Osteoblast (primary cell): ENCODE measurements around the gene CCDC3. TPM values are rescaled to one million over a fixed set of nuclear protein-coding genes. Genes with fewer than 3 reads are reported as not detected.
A peak's percentile ranks its signal among the peaks of the same experiment; 100 is the strongest.

ENCODE experiments used
- DNase-seq: peaks from one replicate; pipeline ENCODE4 v3.0.0; 2011; ENCODE audit warnings: low spot score, mixed read lengths; ENCODE audit not compliant: insufficient read length; ENCODE audit errors: missing footprints
- H2AFZ ChIP-seq: 2 replicates; pipeline ENCODE4 v1.6.0; 2011; ENCODE audit warnings: mild to moderate bottlenecking, low read length
- H3K27ac ChIP-seq: 2 replicates; pipeline ENCODE4 v1.5.1; 2011; ENCODE audit warnings: mild to moderate bottlenecking, low read depth, low read length, moderate library complexity
- H3K27me3 ChIP-seq: 2 replicates; pipeline ENCODE4 v1.6.0; 2012; ENCODE audit warnings: mild to moderate bottlenecking, control low read depth, inconsistent platforms, low read length, moderate library complexity; ENCODE audit not compliant: insufficient read depth
- H3K36me3 ChIP-seq: 2 replicates; pipeline ENCODE4 v1.5.1; 2011; ENCODE audit warnings: mild to moderate bottlenecking, low read length, control low read depth, moderate library complexity; ENCODE audit not compliant: insufficient read depth
- H3K4me1 ChIP-seq: 2 replicates; pipeline ENCODE4 v1.5.1; 2011; ENCODE audit warnings: mild to moderate bottlenecking, low read length, control low read depth, moderate library complexity; ENCODE audit not compliant: insufficient read depth
- H3K4me2 ChIP-seq: 2 replicates; pipeline ENCODE4 v1.6.0; 2011; ENCODE audit warnings: mild to moderate bottlenecking, low read length; ENCODE audit not compliant: insufficient read depth
- H3K4me3 ChIP-seq: fragments of 200-600 bp; sonication (generic); 3 replicates; pipeline ENCODE4 v1.5.1; 2012; ENCODE audit warnings: mild to moderate bottlenecking, low read length, inconsistent platforms; ENCODE audit not compliant: insufficient read depth
- H3K79me2 ChIP-seq: 2 replicates; pipeline ENCODE4 v1.6.0; 2012; ENCODE audit warnings: mild to moderate bottlenecking, low read length, control low read depth, inconsistent platforms; ENCODE audit not compliant: insufficient read depth
- H3K9me3 ChIP-seq: 2 replicates; pipeline ENCODE4 v1.5.1; 2011; ENCODE audit warnings: low read depth, low read length, control low read depth
- H4K20me1 ChIP-seq: 2 replicates; pipeline ENCODE4 v1.6.0; 2012; ENCODE audit warnings: mild to moderate bottlenecking, low read length, control low read depth; ENCODE audit not compliant: insufficient read depth
- CTCF ChIP-seq: IDR thresholded peaks from 2 replicates; pipeline ENCODE4 v1.5.1; 2011; ENCODE audit warnings: mild to moderate bottlenecking, low read depth, low read length, moderate library complexity; ENCODE audit errors: extremely low read depth
- total RNA-seq: library from RNA; depleted of rRNA; stranded (reverse); fragments of >200 nt; gene quantifications from 2 replicates; pipeline ENCODE4 v1.2.3, GENCODE V29; 2012

Gene CCDC3
- total RNA-seq, 1 donor: 0.72 TPM

GRCh38 chr10:12973149-12973718 is 28.3 kb downstream of the CCDC3 start:
- Histone ChIP-seq H3K27me3 (no peaks in the 10 kb centered on the region), H3K36me3 (no peaks in the 10 kb centered on the region), H2AFZ (no peak overlapping the region), H3K4me2 (no peak overlapping the region), H3K79me2 (no peaks in the 10 kb centered on the region), H3K27ac (no peak overlapping the region), H3K4me1 (peaks cover 2% of the 10 kb centered on the region), H3K9me3 (no peaks in the 10 kb centered on the region), H3K4me3 (no peak overlapping the region), H4K20me1 (no peaks in the 10 kb centered on the region)
- no peak for DNase-seq
- no peak for TF ChIP-seq CTCF

DNA sequence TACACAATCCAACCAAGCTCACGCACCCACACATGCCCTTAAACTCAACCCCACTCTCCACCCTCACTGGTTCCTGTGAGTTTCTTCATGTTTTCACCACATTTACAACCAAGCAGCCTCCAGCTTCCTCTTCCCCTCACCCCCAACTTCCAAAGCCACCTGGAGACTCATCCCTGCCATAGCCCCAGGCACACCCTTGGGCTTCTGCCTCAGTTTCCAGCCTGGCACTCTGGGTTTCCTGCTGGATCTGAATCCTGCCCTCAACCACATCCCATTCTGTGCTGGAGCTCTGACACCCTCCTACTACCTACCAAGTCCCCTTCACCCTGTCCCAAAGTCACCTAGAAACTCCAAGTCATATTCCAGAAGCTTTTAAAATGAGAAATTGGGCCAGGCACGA is 29.4 kb downstream of the CCDC3 start:
- Histone ChIP-seq H3K4me3 (no peak overlapping the region), H2AFZ (no peak overlapping the region), H3K9me3 (no peaks in the 10 kb centered on the region), H4K20me1 (no peaks in the 10 kb centered on the region), H3K36me3 (no peaks in the 10 kb centered on the region), H3K4me1 (peaks cover 2% of the 10 kb centered on the region), H3K27ac (no peak overlapping the region), H3K27me3 (no peaks in the 10 kb centered on the region), H3K4me2 (no peak overlapping the region), H3K79me2 (no peaks in the 10 kb centered on the region)
- no peak for TF ChIP-seq CTCF
- no peak for DNase-seq

DNA sequence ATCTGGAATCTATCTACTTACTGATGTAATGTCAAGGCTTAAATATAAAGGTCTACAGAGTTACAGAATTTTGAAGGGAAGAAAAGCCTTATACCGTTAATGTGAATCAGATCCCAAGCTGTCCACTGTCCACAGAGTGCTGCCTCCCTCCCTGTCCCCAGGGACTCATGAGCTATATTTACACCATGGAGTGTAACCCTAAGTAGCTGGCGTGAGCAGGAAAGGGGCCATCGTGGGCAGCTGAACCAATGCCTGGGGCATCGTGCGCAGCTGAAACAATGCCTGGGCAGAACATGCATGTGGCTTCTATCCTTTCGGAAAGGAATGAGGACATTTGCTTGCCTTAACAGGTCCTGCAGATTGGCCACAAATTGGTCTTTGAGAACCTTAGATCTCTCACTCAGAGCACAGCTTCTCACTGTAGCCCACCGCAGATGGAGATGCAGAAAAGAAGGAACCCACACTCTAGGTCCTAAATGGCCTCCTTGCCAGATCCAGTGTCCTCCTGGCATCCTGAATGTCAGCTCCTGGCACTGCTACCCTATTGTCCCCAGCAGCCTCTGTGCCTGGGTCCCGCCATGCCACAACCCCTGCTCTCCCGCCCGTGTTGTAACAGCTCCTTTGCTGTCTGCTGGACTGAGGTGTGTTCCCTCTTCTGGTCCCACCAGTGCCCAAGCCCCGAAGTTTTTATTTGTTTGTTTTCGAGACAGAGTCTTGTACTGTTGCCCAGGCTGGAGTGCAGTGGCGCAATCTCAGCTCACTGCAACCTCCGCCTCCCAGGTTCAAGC is 30.3 kb downstream of the CCDC3 start:
- DNase-seq: peak; percentile 75
- H4K20me1 ChIP-seq: no peaks in the 10 kb centered on the region
- H3K4me3 ChIP-seq: no peak overlapping the region
- H3K36me3 ChIP-seq: no peaks in the 10 kb centered on the region
- H3K79me2 ChIP-seq: no peaks in the 10 kb centered on the region
- no peak overlapping the region for H3K27ac ChIP-seq
- H3K9me3 ChIP-seq: no peaks in the 10 kb centered on the region
- no peak for TF ChIP-seq CTCF
- H3K27me3 ChIP-seq: no peaks in the 10 kb centered on the region
- H2AFZ ChIP-seq: no peak overlapping the region
- H3K4me2 ChIP-seq: no peak overlapping the region
- peaks cover 2% of the 10 kb centered on the region for H3K4me1 ChIP-seq

DNA sequence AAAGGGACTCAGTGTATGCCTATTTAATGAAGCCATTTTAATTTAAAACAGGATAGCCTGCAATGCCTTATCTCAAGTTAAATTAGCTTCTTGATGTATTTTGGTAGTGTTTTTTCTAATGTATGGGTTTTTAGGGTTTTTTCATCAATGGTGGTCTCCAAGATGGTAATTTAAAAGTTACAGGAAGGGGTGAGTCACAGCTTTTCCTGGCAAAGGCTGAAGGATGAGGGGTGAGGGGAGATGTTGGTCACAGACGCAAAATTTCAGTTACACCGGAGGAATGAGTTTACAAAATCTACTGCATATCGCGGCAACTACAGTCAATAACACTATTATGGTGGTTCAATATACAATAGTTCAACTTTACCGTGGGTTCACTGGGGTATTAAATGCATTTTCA is 31.6 kb downstream of the CCDC3 start:
- no peaks in the 10 kb centered on the region for H3K9me3 ChIP-seq
- H3K36me3 ChIP-seq: no peaks in the 10 kb centered on the region
- H4K20me1 ChIP-seq: no peaks in the 10 kb centered on the region
- no peaks in the 10 kb centered on the region for H3K79me2 ChIP-seq
- no peak overlapping the region for H2AFZ ChIP-seq
- TF ChIP-seq CTCF: no peak
- no peak for DNase-seq
- no peak overlapping the region for H3K27ac ChIP-seq
- no peaks in the 10 kb centered on the region for H3K27me3 ChIP-seq
- peaks cover 2% of the 10 kb centered on the region for H3K4me1 ChIP-seq
- no peak overlapping the region for H3K4me2 ChIP-seq
- no peak overlapping the region for H3K4me3 ChIP-seq
